HepG2 (cell line): ENCODE measurements around the gene HELZ. TPM values are rescaled to one million over a fixed set of nuclear protein-coding genes. Genes with fewer than 3 reads are reported as not detected.
A peak's percentile ranks its signal among the peaks of the same experiment; 100 is the strongest.

ENCODE experiments used
- BCL6 ChIP-seq: IDR thresholded peaks from 2 replicates; pipeline ENCODE4 v1.6.1; 2016; ENCODE audit warnings: missing genetic modification reagents, missing compliant biosample characterization
- BRD4 ChIP-seq: sonication (generic); formaldehyde crosslinking; IDR thresholded peaks from 2 replicates; pipeline ENCODE4 v1.4.0; 2020; ENCODE audit warnings: missing genetic modification reagents
- CBX2 ChIP-seq, 2 experiments: fragments of 200-600 bp in 1 of 2; sonication (generic); formaldehyde crosslinking in 1 of 2; IDR thresholded peaks; 2 replicates each; pipeline versions ENCODE4 v1.7.0 to v1.8.1; 2018 to 2022; ENCODE audit warnings: low read depth in 2 of 2, low read length in 1 of 2, mild to moderate bottlenecking in 1 of 2, missing genetic modification reagents in 1 of 2
- HNF4G ChIP-seq, 2 experiments: sonication (generic) in 1 of 2; formaldehyde crosslinking in 1 of 2; IDR thresholded peaks; 2 replicates each; pipeline versions ENCODE4 v1.4.0 to v1.6.1; 2011 to 2020; ENCODE audit warnings: borderline replicate concordance in 2 of 2, low read depth in 2 of 2, mild to moderate bottlenecking in 2 of 2, low read length in 1 of 2, missing genetic modification reagents in 1 of 2, moderate library complexity in 1 of 2
- PHF20 ChIP-seq: sonication (generic); formaldehyde crosslinking; IDR thresholded peaks from 2 replicates; pipeline ENCODE4 v1.5.0; 2020; ENCODE audit warnings: mild to moderate bottlenecking, missing genetic modification reagents
- PRPF4 ChIP-seq: fragments of 200-400 bp; formaldehyde crosslinking; IDR thresholded peaks from 2 replicates; pipeline ENCODE4 v1.6.1; 2016; ENCODE audit warnings: low read length, low read depth; ENCODE audit not compliant: poor library complexity, severe bottlenecking
- RFX1 ChIP-seq: fragments of 450-650 bp; IDR thresholded peaks from 2 replicates; pipeline ENCODE4 v1.6.1; 2017
- RXRA ChIP-seq: sonication (generic); formaldehyde crosslinking; IDR thresholded peaks from 2 replicates; pipeline ENCODE4 v1.5.1; 2020; ENCODE audit warnings: missing genetic modification reagents
- SMARCC2 ChIP-seq: fragments of 450-650 bp; IDR thresholded peaks from 2 replicates; pipeline ENCODE4 v1.6.1; 2017; ENCODE audit warnings: antibody characterized with exemption, mild to moderate bottlenecking
- SOX6 ChIP-seq, 2 experiments: fragments of 450-650 bp in 1 of 2; sonication (generic) in 1 of 2; formaldehyde crosslinking in 1 of 2; IDR thresholded peaks; 2 replicates each; pipeline versions ENCODE4 v1.4.0 to v1.6.1; 2017 to 2020; ENCODE audit warnings: antibody characterized with exemption in 1 of 2, mild to moderate bottlenecking in 1 of 2, missing genetic modification reagents in 1 of 2
- TCF7L2 ChIP-seq: IDR thresholded peaks from 2 replicates; pipeline ENCODE4 v1.6.1; 2011; ENCODE audit warnings: mild to moderate bottlenecking, low read depth, low read length, moderate library complexity
- ZFP36L2 ChIP-seq: sonication (generic); formaldehyde crosslinking; IDR thresholded peaks from 2 replicates; pipeline ENCODE4 v1.4.0; 2020; ENCODE audit warnings: missing genetic modification reagents
- ZNF263 ChIP-seq: sonication (generic); formaldehyde crosslinking; IDR thresholded peaks from 2 replicates; pipeline ENCODE4 v1.4.0; 2020; ENCODE audit warnings: missing genetic modification reagents
- ZNF556 ChIP-seq: sonication (generic); formaldehyde crosslinking; IDR thresholded peaks from 2 replicates; pipeline ENCODE4 v1.4.0; 2020; ENCODE audit warnings: mild to moderate bottlenecking, missing genetic modification reagents, borderline replicate concordance
- ZNF558 ChIP-seq: sonication (generic); formaldehyde crosslinking; IDR thresholded peaks from 2 replicates; pipeline ENCODE4 v1.9.0; 2022; ENCODE audit warnings: mild to moderate bottlenecking, missing genetic modification reagents, borderline replicate concordance
- ZSCAN20 ChIP-seq: sonication (generic); formaldehyde crosslinking; IDR thresholded peaks from 2 replicates; pipeline ENCODE4 v1.4.0; 2020; ENCODE audit warnings: missing genetic modification reagents, mild to moderate bottlenecking, borderline replicate concordance
- polyA plus RNA-seq, 8 experiments: library from polyadenylated mRNA; depleted of rRNA in 3 of 8; stranded (reverse) in 7 of 8; unstranded in 1 of 8; fragments of >200 nt; fragmentation: Illumina TruSeq in 4 of 8; extraction: Trizol in 4 of 8; gene quantifications; 2 replicates each; pipeline versions ENCODE4 v1.2.1 to v1.2.3, GENCODE V29; 2011 to 2016; ENCODE audit warnings: low read depth in 4 of 8, missing spikeins in 1 of 8, mixed read lengths in 1 of 8; ENCODE audit not compliant: insufficient read depth in 1 of 8
- total RNA-seq, 5 experiments: library from RNA; depleted of rRNA; stranded (reverse); fragments of >200 nt; fragmentation: Illumina TruSeq; extraction: Trizol; gene quantifications; 2 replicates each; pipeline ENCODE4 v1.2.3, GENCODE V29; 2016; ENCODE audit warnings: low read depth in 1 of 5
- TF ChIP-seq, protein P1 (sequence below): sonication (generic); formaldehyde crosslinking; IDR thresholded peaks from 2 replicates; pipeline ENCODE4 v1.5.1; 2020; ENCODE audit warnings: mild to moderate bottlenecking, missing genetic modification reagents, moderate library complexity
- TF ChIP-seq, protein P2 (sequence below): sonication (generic); formaldehyde crosslinking; IDR thresholded peaks from 2 replicates; pipeline ENCODE4 v1.8.0; 2022; ENCODE audit warnings: missing genetic modification reagents, mild to moderate bottlenecking, inconsistent platforms, borderline replicate concordance
- TF ChIP-seq, protein P3 (sequence below): fragments of 450-650 bp; IDR thresholded peaks from 2 replicates; pipeline ENCODE4 v1.6.1; 2017
- TF ChIP-seq, protein P4 (sequence below): sonication (generic); formaldehyde crosslinking; IDR thresholded peaks from 2 replicates; pipeline ENCODE4 v1.5.1; 2020; ENCODE audit warnings: mild to moderate bottlenecking, missing genetic modification reagents, borderline replicate concordance

Gene HELZ
- total and polyA plus RNA-seq, 2 of the 13 experiments (the other 11 are each of a cell fraction or from before 2014, with no cell fraction given), result 35.3 to 52.4 TPM

DNA sequence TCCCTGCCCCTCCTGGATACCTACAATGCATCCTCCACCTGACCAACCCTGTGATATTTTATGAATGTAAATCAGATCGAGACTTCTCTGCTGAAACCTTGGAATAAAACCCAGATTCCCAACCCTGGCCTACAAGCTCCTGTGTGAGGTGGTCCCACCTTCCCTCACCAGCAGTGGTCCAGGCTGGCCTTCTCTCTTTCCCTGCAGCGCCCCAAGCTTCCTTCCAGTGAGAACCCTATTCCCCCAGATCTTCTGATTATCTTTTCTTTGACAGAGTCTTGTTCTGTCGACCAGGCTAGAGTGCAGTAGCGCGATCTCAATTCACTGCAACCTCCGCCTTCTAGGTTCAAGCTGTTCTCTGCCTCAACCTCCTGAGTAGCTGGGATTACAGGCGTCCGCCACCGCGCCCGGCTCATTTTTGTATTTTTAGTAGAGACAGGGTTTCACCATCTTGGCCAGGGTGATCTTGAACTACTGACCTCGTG is 2.5 kb upstream of the HELZ start (continued):
- TF ChIP-seq PHF20 (CRISPR knock-in tag) (no peak), BRD4 (CRISPR knock-in tag) (no peak), ZNF558 (CRISPR knock-in tag) (no peak), ZSCAN20 (CRISPR knock-in tag) (0 out of 2 replicates have a peak, but pooled peaks have one; percentile 23), RFX1 (no peak), RXRA (CRISPR knock-in tag) (no peak), TCF7L2 (no peak), HNF4G (IDR thresholded peaks at IDR 0.05; ENCODE audit: borderline replicate concordance, low read depth, low read length) (no peak), HNF4G (CRISPR knock-in tag; IDR thresholded peaks at IDR 0.05; ENCODE audit: borderline replicate concordance, low read depth) (no peak), ZNF556 (CRISPR knock-in tag) (no peak), ZFP36L2 (no peak), BCL6 (CRISPR knock-in tag) (no peak), ZNF263 (CRISPR knock-in tag) (0 out of 2 replicates have a peak, but pooled peaks have one; percentile 5), SMARCC2 (no peak), CBX2 (IDR thresholded peaks at IDR 0.05; ENCODE audit: low read depth, low read length) (no peak), CBX2 (CRISPR knock-in tag; IDR thresholded peaks at IDR 0.05; ENCODE audit: low read depth) (0 out of 2 replicates have a peak, but pooled peaks have one; percentile 63), PRPF4 (no peak), SOX6 (IDR thresholded peaks at IDR 0.05) (no peak), SOX6 (CRISPR knock-in tag; IDR thresholded peaks at IDR 0.05) (no peak)
- TF ChIP-seq, protein P1, sequence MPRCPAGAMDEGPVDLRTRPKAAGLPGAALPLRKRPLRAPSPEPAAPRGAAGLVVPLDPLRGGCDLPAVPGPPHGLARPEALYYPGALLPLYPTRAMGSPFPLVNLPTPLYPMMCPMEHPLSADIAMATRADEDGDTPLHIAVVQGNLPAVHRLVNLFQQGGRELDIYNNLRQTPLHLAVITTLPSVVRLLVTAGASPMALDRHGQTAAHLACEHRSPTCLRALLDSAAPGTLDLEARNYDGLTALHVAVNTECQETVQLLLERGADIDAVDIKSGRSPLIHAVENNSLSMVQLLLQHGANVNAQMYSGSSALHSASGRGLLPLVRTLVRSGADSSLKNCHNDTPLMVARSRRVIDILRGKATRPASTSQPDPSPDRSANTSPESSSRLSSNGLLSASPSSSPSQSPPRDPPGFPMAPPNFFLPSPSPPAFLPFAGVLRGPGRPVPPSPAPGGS (CRISPR knock-in tag), result peak; percentile 54; the same call in 1 of the 2 replicates
- TF ChIP-seq, protein P2, sequence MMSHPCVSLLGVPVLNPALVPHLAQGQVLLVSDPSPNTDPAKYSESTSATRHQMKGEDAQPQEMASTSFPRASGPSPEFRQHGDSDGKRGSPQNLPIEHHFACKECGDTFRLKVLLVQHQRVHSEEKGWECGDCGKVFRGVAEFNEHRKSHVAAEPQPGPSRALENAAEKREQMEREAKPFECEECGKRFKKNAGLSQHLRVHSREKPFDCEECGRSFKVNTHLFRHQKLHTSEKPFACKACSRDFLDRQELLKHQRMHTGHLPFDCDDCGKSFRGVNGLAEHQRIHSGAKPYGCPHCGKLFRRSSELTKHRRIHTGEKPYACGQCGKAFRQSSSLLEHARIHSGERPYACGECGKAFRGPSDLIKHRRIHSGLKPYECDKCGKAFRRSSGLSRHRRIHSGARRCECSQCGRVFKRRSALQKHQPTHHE (CRISPR knock-in tag), result no peak
- TF ChIP-seq, protein P3, sequence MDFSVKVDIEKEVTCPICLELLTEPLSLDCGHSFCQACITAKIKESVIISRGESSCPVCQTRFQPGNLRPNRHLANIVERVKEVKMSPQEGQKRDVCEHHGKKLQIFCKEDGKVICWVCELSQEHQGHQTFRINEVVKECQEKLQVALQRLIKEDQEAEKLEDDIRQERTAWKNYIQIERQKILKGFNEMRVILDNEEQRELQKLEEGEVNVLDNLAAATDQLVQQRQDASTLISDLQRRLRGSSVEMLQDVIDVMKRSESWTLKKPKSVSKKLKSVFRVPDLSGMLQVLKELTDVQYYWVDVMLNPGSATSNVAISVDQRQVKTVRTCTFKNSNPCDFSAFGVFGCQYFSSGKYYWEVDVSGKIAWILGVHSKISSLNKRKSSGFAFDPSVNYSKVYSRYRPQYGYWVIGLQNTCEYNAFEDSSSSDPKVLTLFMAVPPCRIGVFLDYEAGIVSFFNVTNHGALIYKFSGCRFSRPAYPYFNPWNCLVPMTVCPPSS, result no peak
- TF ChIP-seq, protein P4, sequence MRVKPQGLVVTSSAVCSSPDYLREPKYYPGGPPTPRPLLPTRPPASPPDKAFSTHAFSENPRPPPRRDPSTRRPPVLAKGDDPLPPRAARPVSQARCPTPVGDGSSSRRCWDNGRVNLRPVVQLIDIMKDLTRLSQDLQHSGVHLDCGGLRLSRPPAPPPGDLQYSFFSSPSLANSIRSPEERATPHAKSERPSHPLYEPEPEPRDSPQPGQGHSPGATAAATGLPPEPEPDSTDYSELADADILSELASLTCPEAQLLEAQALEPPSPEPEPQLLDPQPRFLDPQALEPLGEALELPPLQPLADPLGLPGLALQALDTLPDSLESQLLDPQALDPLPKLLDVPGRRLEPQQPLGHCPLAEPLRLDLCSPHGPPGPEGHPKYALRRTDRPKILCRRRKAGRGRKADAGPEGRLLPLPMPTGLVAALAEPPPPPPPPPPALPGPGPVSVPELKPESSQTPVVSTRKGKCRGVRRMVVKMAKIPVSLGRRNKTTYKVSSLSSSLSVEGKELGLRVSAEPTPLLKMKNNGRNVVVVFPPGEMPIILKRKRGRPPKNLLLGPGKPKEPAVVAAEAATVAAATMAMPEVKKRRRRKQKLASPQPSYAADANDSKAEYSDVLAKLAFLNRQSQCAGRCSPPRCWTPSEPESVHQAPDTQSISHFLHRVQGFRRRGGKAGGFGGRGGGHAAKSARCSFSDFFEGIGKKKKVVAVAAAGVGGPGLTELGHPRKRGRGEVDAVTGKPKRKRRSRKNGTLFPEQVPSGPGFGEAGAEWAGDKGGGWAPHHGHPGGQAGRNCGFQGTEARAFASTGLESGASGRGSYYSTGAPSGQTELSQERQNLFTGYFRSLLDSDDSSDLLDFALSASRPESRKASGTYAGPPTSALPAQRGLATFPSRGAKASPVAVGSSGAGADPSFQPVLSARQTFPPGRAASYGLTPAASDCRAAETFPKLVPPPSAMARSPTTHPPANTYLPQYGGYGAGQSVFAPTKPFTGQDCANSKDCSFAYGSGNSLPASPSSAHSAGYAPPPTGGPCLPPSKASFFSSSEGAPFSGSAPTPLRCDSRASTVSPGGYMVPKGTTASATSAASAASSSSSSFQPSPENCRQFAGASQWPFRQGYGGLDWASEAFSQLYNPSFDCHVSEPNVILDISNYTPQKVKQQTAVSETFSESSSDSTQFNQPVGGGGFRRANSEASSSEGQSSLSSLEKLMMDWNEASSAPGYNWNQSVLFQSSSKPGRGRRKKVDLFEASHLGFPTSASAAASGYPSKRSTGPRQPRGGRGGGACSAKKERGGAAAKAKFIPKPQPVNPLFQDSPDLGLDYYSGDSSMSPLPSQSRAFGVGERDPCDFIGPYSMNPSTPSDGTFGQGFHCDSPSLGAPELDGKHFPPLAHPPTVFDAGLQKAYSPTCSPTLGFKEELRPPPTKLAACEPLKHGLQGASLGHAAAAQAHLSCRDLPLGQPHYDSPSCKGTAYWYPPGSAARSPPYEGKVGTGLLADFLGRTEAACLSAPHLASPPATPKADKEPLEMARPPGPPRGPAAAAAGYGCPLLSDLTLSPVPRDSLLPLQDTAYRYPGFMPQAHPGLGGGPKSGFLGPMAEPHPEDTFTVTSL (CRISPR knock-in tag), result 0 out of 2 replicates have a peak, but pooled peaks have one; percentile 6
